SH-SY5Y (cell line): ENCODE measurements around the gene OR5H15.

ENCODE experiments used
- GATA2 ChIP-seq: IDR thresholded peaks from 2 replicates; pipeline ENCODE4 v1.6.1; 2011; ENCODE audit warnings: mild to moderate bottlenecking, low read depth, low read length
- GATA3 ChIP-seq: IDR thresholded peaks from 2 replicates; pipeline ENCODE4 v1.6.1; 2011; ENCODE audit warnings: low read depth, mild to moderate bottlenecking, low read length, moderate library complexity

GRCh38 chr3:98185180-98185579 lies 18.7 kb downstream of the OR5H15 start:
- TF ChIP-seq GATA2, result no peak
- no peak for TF ChIP-seq GATA3
